PC-9 (cell line): ENCODE measurements around the gene ST6GALNAC3. TPM values are rescaled to one million over a fixed set of nuclear protein-coding genes. Genes with fewer than 3 reads are reported as not detected.
"Not testable (repeated sequence)": the region's sequence is repeated elsewhere in the genome, so short reads cannot be mapped to it uniquely, and the experiment has no call there.

Experiments used
- BruUV-seq: library from RNA; stranded (reverse); fragments of 400-500 nt; replicated peaks from 2 replicates; lab custom pipeline; 2021; lab: Mats Ljungman, UMichigan
- CTCF ChIA-PET: fragments of 300-600 bp; sonication (Branson Sonifier 250); formaldehyde crosslinking; loops from one replicate; lab custom pipeline; 2022; ENCODE audit warnings: antibody characterized with exemption; lab: Charles Lee
- POLR2A ChIA-PET: fragments of 300-600 bp; sonication (Branson Sonifier 250); formaldehyde crosslinking; loops from one replicate; lab custom pipeline; 2022; ENCODE audit warnings: antibody characterized with exemption; ENCODE audit not compliant: unreplicated experiment; lab: Charles Lee
- DNase-seq, 2 experiments: peaks; one replicate each; pipeline versions ENCODE4 v3.0.0 to v3.0.0-alpha.2; 2015 to 2022; ENCODE audit warnings: mixed read lengths in 1 of 2
- H2AFZ ChIP-seq: fragments of 200-600 bp; sonication (generic); 2 replicates; pipeline ENCODE4 v1.8.1; 2017; ENCODE audit warnings: antibody characterized with exemption
- H3F3A ChIP-seq: fragments of 200-600 bp; sonication (generic); 2 replicates; pipeline ENCODE4 v1.8.1; 2017; ENCODE audit warnings: antibody characterized with exemption, mild to moderate bottlenecking, low read depth; ENCODE audit not compliant: insufficient read depth
- H3K27ac ChIP-seq: fragments of 200-600 bp; sonication (generic); 2 replicates; pipeline ENCODE4 v1.6.1; 2016; ENCODE audit warnings: mixed run types
- H3K27me3 ChIP-seq: fragments of 200-600 bp; sonication (generic); 2 replicates; pipeline ENCODE4 v1.6.1; 2016; ENCODE audit warnings: low read depth, mixed run types; ENCODE audit not compliant: insufficient read depth
- H3K36me3 ChIP-seq: fragments of 200-600 bp; sonication (generic); 2 replicates; pipeline ENCODE4 v1.6.1; 2016; ENCODE audit warnings: low read depth, mixed run types
- H3K4me1 ChIP-seq: fragments of 200-600 bp; sonication (generic); replicated peaks from 2 replicates; pipeline ENCODE4 v1.6.1; 2016; ENCODE audit warnings: mixed run types; ENCODE audit not compliant: insufficient read depth
- H3K4me2 ChIP-seq: fragments of 200-600 bp; sonication (generic); 2 replicates; pipeline ENCODE4 v1.6.1; 2017; ENCODE audit warnings: mixed run types
- H3K4me3 ChIP-seq: fragments of 200-600 bp; sonication (generic); 2 replicates; pipeline ENCODE4 v1.6.1; 2016; ENCODE audit warnings: mixed run types
- H3K79me2 ChIP-seq: fragments of 200-600 bp; sonication (generic); 2 replicates; pipeline ENCODE4 v1.6.1; 2017; ENCODE audit warnings: low read depth, mixed run types
- H3K9me2 ChIP-seq: fragments of 200-600 bp; sonication (generic); 2 replicates; pipeline ENCODE4 v1.8.1; 2017; ENCODE audit warnings: mild to moderate bottlenecking; ENCODE audit not compliant: insufficient read depth
- H3K9me3 ChIP-seq: fragments of 200-600 bp; sonication (generic); 2 replicates; pipeline ENCODE4 v1.8.1; 2016; ENCODE audit warnings: low read depth; ENCODE audit not compliant: insufficient read depth
- H4K20me1 ChIP-seq: fragments of 200-600 bp; sonication (generic); 2 replicates; pipeline ENCODE4 v1.8.1; 2017; ENCODE audit not compliant: insufficient read depth
- EZH2 ChIP-seq: fragments of 200-600 bp; sonication (generic); IDR thresholded peaks from 2 replicates; pipeline ENCODE4 v1.8.0; 2017; ENCODE audit warnings: antibody characterized with exemption, low read depth
- intact Hi-C: fragments of 100-400 bp; cut with micrococcal nuclease; formaldehyde crosslinking; loops from one replicate; pipeline ENCODE4 v1.10.0; 2022; ENCODE audit not compliant: unreplicated experiment
- total RNA-seq: library from RNA; stranded (reverse); gene quantifications from 2 replicates; pipeline ENCODE4 v1.2.3, GENCODE V29; 2021
- TF ChIP-seq, protein P1 (sequence below): fragments of 200-600 bp; sonication (generic); conservative IDR thresholded peaks from 2 replicates; pipeline ENCODE4 v1.6.1; 2017; ENCODE audit warnings: mixed run types, antibody characterized with exemption, mild to moderate bottlenecking, moderate library complexity

ST6GALNAC3 gene
- total RNA-seq, 1 experiment from 2014 or later, result 0.04 TPM

DNA sequence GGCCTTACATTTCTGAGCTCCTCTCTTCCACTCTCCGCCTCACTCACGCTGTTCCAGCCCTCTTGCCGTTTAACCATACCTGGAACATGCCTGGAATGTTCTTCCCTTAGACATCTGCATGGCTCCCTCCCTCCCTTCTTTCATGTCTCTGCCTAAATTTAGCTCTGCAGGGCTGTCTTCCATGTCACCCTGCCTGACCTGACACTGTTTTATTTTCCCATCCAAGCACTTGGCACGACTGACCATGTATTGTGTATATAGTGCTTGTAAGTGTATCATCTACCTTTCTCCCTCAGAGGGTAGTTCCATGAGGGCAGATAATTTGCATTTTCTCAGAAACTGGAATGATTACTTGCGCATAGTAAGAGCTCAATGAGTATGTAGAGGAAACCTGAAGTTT, 47.3 kb downstream of the ST6GALNAC3 start:
- Histone ChIP-seq H3K27ac (no peak overlapping the region), H4K20me1 (no peaks in the 10 kb centered on the region), H3K9me3 (no peaks in the 10 kb centered on the region; the same call in 1 of the 2 replicates), H3K27me3 (peaks cover 4% of the 10 kb centered on the region; the same call in 1 of the 2 replicates), H3K4me2 (no peak overlapping the region), H3K36me3 (no peaks in the 10 kb centered on the region), H3K79me2 (no peaks in the 10 kb centered on the region), H3K9me2 (no peaks in the 10 kb centered on the region), H3K4me1 (no peaks in the 10 kb centered on the region), H3F3A (no peaks in the 10 kb centered on the region), H2AFZ (no peak overlapping the region), H3K4me3 (no peak overlapping the region)
- intact Hi-C loops, result no loop called here
- BruUV-seq, result no TSS peak
- no peak for DNase-seq
- ChIA-PET POLR2A (no interaction called here), CTCF (no interaction called here)
- TF ChIP-seq, protein P1, sequence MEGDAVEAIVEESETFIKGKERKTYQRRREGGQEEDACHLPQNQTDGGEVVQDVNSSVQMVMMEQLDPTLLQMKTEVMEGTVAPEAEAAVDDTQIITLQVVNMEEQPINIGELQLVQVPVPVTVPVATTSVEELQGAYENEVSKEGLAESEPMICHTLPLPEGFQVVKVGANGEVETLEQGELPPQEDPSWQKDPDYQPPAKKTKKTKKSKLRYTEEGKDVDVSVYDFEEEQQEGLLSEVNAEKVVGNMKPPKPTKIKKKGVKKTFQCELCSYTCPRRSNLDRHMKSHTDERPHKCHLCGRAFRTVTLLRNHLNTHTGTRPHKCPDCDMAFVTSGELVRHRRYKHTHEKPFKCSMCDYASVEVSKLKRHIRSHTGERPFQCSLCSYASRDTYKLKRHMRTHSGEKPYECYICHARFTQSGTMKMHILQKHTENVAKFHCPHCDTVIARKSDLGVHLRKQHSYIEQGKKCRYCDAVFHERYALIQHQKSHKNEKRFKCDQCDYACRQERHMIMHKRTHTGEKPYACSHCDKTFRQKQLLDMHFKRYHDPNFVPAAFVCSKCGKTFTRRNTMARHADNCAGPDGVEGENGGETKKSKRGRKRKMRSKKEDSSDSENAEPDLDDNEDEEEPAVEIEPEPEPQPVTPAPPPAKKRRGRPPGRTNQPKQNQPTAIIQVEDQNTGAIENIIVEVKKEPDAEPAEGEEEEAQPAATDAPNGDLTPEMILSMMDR, result no peak
- no peak for TF ChIP-seq EZH2

DNA sequence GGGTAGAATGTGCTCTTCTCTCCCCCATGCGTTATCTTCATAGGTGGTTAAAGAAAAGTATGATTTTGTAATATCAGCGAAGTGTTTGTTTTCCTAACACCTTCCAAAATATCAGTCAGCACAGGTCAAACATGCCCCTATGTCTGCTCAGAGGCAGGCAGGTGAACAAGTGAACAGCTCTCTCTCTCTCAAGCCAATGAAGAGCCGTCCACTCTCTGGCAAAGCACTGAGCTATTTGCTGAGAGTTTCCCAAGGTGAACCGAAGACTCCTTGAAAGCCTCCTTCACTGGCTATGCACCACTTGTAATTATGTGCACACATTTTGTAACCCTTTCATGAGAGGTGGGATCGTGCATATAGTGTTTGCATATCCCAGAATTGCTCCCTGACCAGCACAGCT, 47.7 kb downstream of the ST6GALNAC3 start:
- Histone ChIP-seq H3K27ac (no peak overlapping the region), H3K4me2 (no peak overlapping the region), H3K36me3 (no peaks in the 10 kb centered on the region), H3K9me2 (no peaks in the 10 kb centered on the region), H3K4me3 (no peak overlapping the region), H2AFZ (no peak overlapping the region), H4K20me1 (no peaks in the 10 kb centered on the region), H3K9me3 (no peaks in the 10 kb centered on the region; the same call in 1 of the 2 replicates), H3K79me2 (no peaks in the 10 kb centered on the region), H3K27me3 (peaks cover 6% of the 10 kb centered on the region; the same call in 1 of the 2 replicates), H3F3A (no peaks in the 10 kb centered on the region), H3K4me1 (no peaks in the 10 kb centered on the region)
- no peak for DNase-seq
- TF ChIP-seq EZH2, result no peak
- TF ChIP-seq, protein P1, result no peak
- CTCF ChIA-PET, result no interaction called here
- intact Hi-C loops, result no loop called here
- POLR2A ChIA-PET, result no interaction called here
- no TSS peak for BruUV-seq

DNA sequence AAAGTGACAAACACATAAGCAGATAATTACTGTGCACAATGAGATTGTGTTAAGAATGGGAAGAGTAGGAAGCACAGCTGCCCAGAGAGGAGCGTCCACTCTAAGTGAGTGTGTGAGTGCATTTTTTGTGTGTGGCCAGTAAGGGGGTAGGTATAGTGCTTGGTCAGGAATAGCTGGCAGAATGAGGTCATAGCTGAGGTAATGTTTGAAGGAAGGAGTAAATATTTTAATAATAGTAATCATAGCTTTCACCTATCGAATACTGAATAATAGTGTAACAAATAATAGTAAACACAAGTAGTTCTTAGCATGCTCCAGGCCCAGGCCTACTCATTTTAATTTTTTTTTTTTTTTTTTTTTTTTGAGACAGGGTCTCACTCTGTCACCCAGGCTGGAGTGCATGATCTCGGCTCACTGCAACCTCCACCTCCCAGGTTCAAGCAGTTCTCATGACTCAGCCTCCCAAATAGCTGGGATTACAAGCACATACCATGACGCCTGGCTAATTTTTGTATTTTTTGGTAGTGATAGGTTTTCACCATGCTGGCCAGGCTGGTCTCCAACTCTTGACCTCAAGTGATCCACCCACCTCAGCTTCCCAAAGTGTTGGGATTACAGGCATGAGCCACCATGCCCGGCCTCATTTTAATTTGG, 49.0 kb downstream of the ST6GALNAC3 start:
- H3K79me2 ChIP-seq, H3K36me3 ChIP-seq, H3K9me2 ChIP-seq, H3K27ac ChIP-seq, DNase-seq, H4K20me1 ChIP-seq, H3K9me3 ChIP-seq, H3K4me3 ChIP-seq, BruUV-seq, intact Hi-C loops, H2AFZ ChIP-seq, H3K4me1 ChIP-seq, POLR2A ChIA-PET, CTCF ChIA-PET, H3F3A ChIP-seq, H3K4me2 ChIP-seq: not testable (repeated sequence)
- peaks cover 13% of the 10 kb centered on the region; the same call in 1 of the 2 replicates for H3K27me3 ChIP-seq

DNA sequence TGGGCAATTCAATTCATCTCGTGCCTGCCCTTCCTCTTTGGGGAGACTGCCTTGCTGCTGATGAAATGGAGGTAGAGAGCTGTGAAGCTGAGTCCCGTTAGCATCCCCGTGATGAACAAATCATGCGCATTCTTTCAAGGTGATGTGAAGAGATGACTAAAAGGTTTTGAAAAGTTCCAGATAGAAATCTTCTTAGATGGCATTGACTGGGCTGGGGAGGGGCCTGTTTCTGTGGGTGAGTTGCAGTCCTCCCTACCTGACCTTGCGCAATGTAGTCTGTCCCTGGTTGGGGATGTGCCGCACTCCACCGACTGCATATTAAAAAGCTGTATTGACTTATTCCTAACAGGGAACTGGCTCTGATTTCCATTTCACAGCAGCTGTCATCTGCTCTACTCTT, 49.6 kb downstream of the ST6GALNAC3 start:
- ChIA-PET POLR2A (no interaction called here), CTCF (no interaction called here)
- Histone ChIP-seq H3K4me3 (no peak overlapping the region), H3K9me3 (no peaks in the 10 kb centered on the region; the same call in 1 of the 2 replicates), H3K9me2 (no peaks in the 10 kb centered on the region), H2AFZ (no peak overlapping the region), H3K4me2 (no peak overlapping the region), H3F3A (no peaks in the 10 kb centered on the region), H3K4me1 (no peaks in the 10 kb centered on the region), H3K27me3 (peaks cover 13% of the 10 kb centered on the region; the same call in 1 of the 2 replicates), H4K20me1 (no peaks in the 10 kb centered on the region), H3K27ac (no peak overlapping the region), H3K79me2 (no peaks in the 10 kb centered on the region), H3K36me3 (no peaks in the 10 kb centered on the region)
- TF ChIP-seq, protein P1, result no peak
- TF ChIP-seq EZH2, result no peak
- DNase-seq, result no peak
- intact Hi-C loops, result no loop called here
- no TSS peak for BruUV-seq
